Neural progenitor cell (in vitro differentiated cells): ENCODE data around the gene ANKRD12. TPM values are rescaled to one million over a fixed set of nuclear protein-coding genes. Genes with fewer than 3 reads are reported as not detected.

ENCODE experiments used
- DNase-seq: peaks from one replicate; pipeline ENCODE4 v3.0.0-alpha.2; 2016; ENCODE audit warnings: low spot score
- H2AFZ ChIP-seq: fragments of 200-600 bp; sonication (generic); replicated peaks from 2 replicates; pipeline ENCODE4 v1.6.1; 2016; ENCODE audit warnings: antibody characterized with exemption
- H3F3A ChIP-seq: fragments of 200-600 bp; sonication (generic); 2 replicates; pipeline ENCODE4 v1.6.1; 2016; ENCODE audit warnings: antibody characterized with exemption, low read depth
- H3K27ac ChIP-seq: fragments of 200-600 bp; sonication (generic); 2 replicates; pipeline ENCODE4 v1.5.1; 2016; ENCODE audit warnings: mild to moderate bottlenecking
- H3K27me3 ChIP-seq: fragments of 200-600 bp; sonication (generic); 2 replicates; pipeline ENCODE4 v1.6.1; 2016; ENCODE audit warnings: mild to moderate bottlenecking, moderate library complexity
- H3K36me3 ChIP-seq: fragments of 200-600 bp; sonication (generic); 2 replicates; pipeline ENCODE4 v1.5.1; 2016
- H3K4me1 ChIP-seq: fragments of 200-600 bp; sonication (generic); 2 replicates; pipeline ENCODE4 v1.6.1; 2016; ENCODE audit warnings: mixed run types
- H3K4me2 ChIP-seq: fragments of 200-600 bp; sonication (generic); 2 replicates; pipeline ENCODE4 v1.6.1; 2016
- H3K4me3 ChIP-seq: fragments of 200-600 bp; sonication (generic); 2 replicates; pipeline ENCODE4 v1.5.1; 2016
- H3K79me2 ChIP-seq: fragments of 200-600 bp; sonication (generic); 2 replicates; pipeline ENCODE4 v1.6.1; 2016; ENCODE audit warnings: low read depth
- H3K9ac ChIP-seq: fragments of 200-600 bp; sonication (generic); 2 replicates; pipeline ENCODE4 v1.6.1; 2016
- H3K9me3 ChIP-seq: fragments of 200-600 bp; sonication (generic); 2 replicates; pipeline ENCODE4 v1.5.1; 2016; ENCODE audit warnings: low read depth
- H4K20me1 ChIP-seq: fragments of 200-600 bp; sonication (generic); 2 replicates; pipeline ENCODE4 v1.6.1; 2016; ENCODE audit warnings: low read depth
- H3K27ac Mint-ChIP-seq: 3 replicates; pipeline ENCODE4 v1.8.0; 2021; ENCODE audit warnings: mixed read lengths
- H3K27me3 Mint-ChIP-seq: 2 replicates; pipeline ENCODE4 v1.8.0; 2022; ENCODE audit warnings: low read depth, mild to moderate bottlenecking, inconsistent platforms, moderate library complexity, mixed read lengths; ENCODE audit not compliant: insufficient read depth
- H3K36me3 Mint-ChIP-seq: 3 replicates; pipeline ENCODE4 v1.8.0; 2021; ENCODE audit warnings: mixed read lengths
- H3K4me1 Mint-ChIP-seq: 3 replicates; pipeline ENCODE4 v1.8.0; 2021; ENCODE audit warnings: mixed read lengths
- H3K4me3 Mint-ChIP-seq: 3 replicates; pipeline ENCODE4 v1.8.0; 2021; ENCODE audit warnings: mild to moderate bottlenecking, moderate library complexity, mixed read lengths
- H3K9me3 Mint-ChIP-seq: 3 replicates; pipeline ENCODE4 v1.8.0; 2020; ENCODE audit warnings: mixed read lengths
- CTCF ChIP-seq: fragments of 200-600 bp; sonication (generic); IDR thresholded peaks from 2 replicates; pipeline ENCODE4 v1.5.1; 2017; ENCODE audit warnings: antibody characterized with exemption, mild to moderate bottlenecking
- EZH2 ChIP-seq: fragments of 200-600 bp; sonication (generic); IDR thresholded peaks from 2 replicates; pipeline ENCODE4 v1.6.1; 2017; ENCODE audit warnings: antibody characterized with exemption, mild to moderate bottlenecking, moderate library complexity
- EZH2phosphoT487 ChIP-seq: fragments of 200-600 bp; sonication (generic); IDR thresholded peaks from 2 replicates; pipeline ENCODE4 v1.6.1; 2017; ENCODE audit warnings: antibody characterized with exemption
- total RNA-seq: library from RNA; depleted of rRNA; stranded (reverse); fragments of >200 nt; gene quantifications from 2 replicates; pipeline ENCODE4 v1.2.3, GENCODE V29; 2015; ENCODE audit warnings: low replicate concordance

ANKRD12 gene
- total RNA-seq, 1 donor from 2014 or later, result 38.2 TPM

- no peak for TF ChIP-seq EZH2
- TF ChIP-seq EZH2phosphoT487, result no peak
- TF ChIP-seq CTCF, result no peak
- Histone ChIP-seq H3K9me3 (no peaks in the 10 kb centered on the region), H3K4me2 (no peak overlapping the region), H3K36me3 (no peaks in the 10 kb centered on the region), H3K4me1 (no peaks in the 10 kb centered on the region), H3F3A (no peaks in the 10 kb centered on the region), H2AFZ (no peak overlapping the region), H4K20me1 (peaks cover 4% of the 10 kb centered on the region), H3K9ac (no peak overlapping the region), H3K27me3 (no peaks in the 10 kb centered on the region), H3K79me2 (peaks cover 69% of the 10 kb centered on the region), H3K4me3 (no peak overlapping the region), H3K27ac (no peak overlapping the region)
- no peak for DNase-seq
- Mint-ChIP-seq H3K4me3 (no peak overlapping the region), H3K36me3 (peaks cover 33% of the 10 kb centered on the region), H3K27me3 (no peaks in the 10 kb centered on the region), H3K9me3 (peaks cover 25% of the 10 kb centered on the region), H3K27ac (no peak overlapping the region), H3K4me1 (no peaks in the 10 kb centered on the region)
These were observed 37.7 kb downstream of the ANKRD12 start for GRCh38 chr18:9174302-9174701.

GRCh38 chr18:9175115-9175514 lies 38.5 kb downstream of the ANKRD12 start:
- Histone ChIP-seq H3K36me3 (no peaks in the 10 kb centered on the region), H3K4me3 (no peak overlapping the region), H3K4me1 (no peaks in the 10 kb centered on the region), H3K9ac (no peak overlapping the region), H3K9me3 (no peaks in the 10 kb centered on the region), H4K20me1 (peaks cover 9% of the 10 kb centered on the region), H3F3A (no peaks in the 10 kb centered on the region), H3K27me3 (no peaks in the 10 kb centered on the region), H3K4me2 (no peak overlapping the region), H3K79me2 (peaks cover 75% of the 10 kb centered on the region), H2AFZ (no peak overlapping the region), H3K27ac (no peak overlapping the region)
- Mint-ChIP-seq H3K4me1 (no peaks in the 10 kb centered on the region), H3K27ac (no peak overlapping the region), H3K4me3 (no peak overlapping the region), H3K36me3 (peaks cover 30% of the 10 kb centered on the region), H3K27me3 (no peaks in the 10 kb centered on the region), H3K9me3 (peaks cover 21% of the 10 kb centered on the region)
- TF ChIP-seq EZH2phosphoT487 (no peak), EZH2 (no peak), CTCF (no peak)
- DNase-seq, result no peak

- H3K4me2 ChIP-seq, result no peak overlapping the region
- TF ChIP-seq EZH2 (no peak), CTCF (no peak), EZH2phosphoT487 (no peak)
- no peak overlapping the region for H3K4me3 ChIP-seq
- Mint-ChIP-seq H3K4me1 (no peaks in the 10 kb centered on the region), H3K36me3 (peaks cover 19% of the 10 kb centered on the region), H3K27me3 (no peaks in the 10 kb centered on the region), H3K9me3 (peaks cover 8% of the 10 kb centered on the region), H3K4me3 (no peak overlapping the region), H3K27ac (no peak overlapping the region)
- H3K4me1 ChIP-seq, result no peaks in the 10 kb centered on the region
- no peak overlapping the region for H3K9ac ChIP-seq
- H3K79me2 ChIP-seq, result peaks cover 71% of the 10 kb centered on the region
- H3K27ac ChIP-seq, result no peak overlapping the region
- no peak overlapping the region for H2AFZ ChIP-seq
- H3K36me3 ChIP-seq, result no peaks in the 10 kb centered on the region
- no peak for DNase-seq
- no peaks in the 10 kb centered on the region for H3K27me3 ChIP-seq
- no peaks in the 10 kb centered on the region for H3K9me3 ChIP-seq
- H4K20me1 ChIP-seq, result peaks cover 9% of the 10 kb centered on the region
- no peaks in the 10 kb centered on the region for H3F3A ChIP-seq
These were observed 40.5 kb downstream of the ANKRD12 start for GRCh38 chr18:9177031-9177430.
